GM19324 (cell line): ENCODE data around the gene SIAE.

Source experiments
- ATAC-seq: cut with Tn5 transposase; IDR thresholded peaks from one replicate; pipeline ENCODE4 v1.9.1; 2021; ENCODE audit warnings: mild to moderate bottlenecking, moderate library complexity; ENCODE audit not compliant: unreplicated experiment, low FRiP score

SIAE gene

GRCh38 chr11:124669193-124669592, 4.3 kb downstream of the SIAE start:
- no peak for ATAC-seq

GRCh38 chr11:124667601-124668000, 5.9 kb downstream of the SIAE start:
- no peak for ATAC-seq

GRCh38 chr11:124663861-124664260, 9.7 kb downstream of the SIAE start:
- ATAC-seq: no peak

GRCh38 chr11:124662106-124662505, 11.4 kb downstream of the SIAE start:
- no peak for ATAC-seq

- no peak for ATAC-seq
Observed at GRCh38 chr11:124661553-124661952, 12.0 kb downstream of the SIAE start.

GRCh38 chr11:124658986-124659385, 14.6 kb downstream of the SIAE start:
- ATAC-seq: no peak

- no peak for ATAC-seq
Observed at GRCh38 chr11:124658501-124658900, 15.0 kb downstream of the SIAE start.

GRCh38 chr11:124657904-124658303, 15.6 kb downstream of the SIAE start:
- ATAC-seq: no peak

GRCh38 chr11:124656774-124657630, 16.5 kb downstream of the SIAE start:
- ATAC-seq: no peak

GRCh38 chr11:124648610-124649009, 24.9 kb downstream of the SIAE start:
- ATAC-seq: no peak

GRCh38 chr11:124646148-124646547, 27.4 kb downstream of the SIAE start:
- no peak for ATAC-seq

- ATAC-seq: no peak
Observed at GRCh38 chr11:124644426-124645280, 28.9 kb downstream of the SIAE start.

GRCh38 chr11:124643605-124644425, 29.7 kb downstream of the SIAE start:
- ATAC-seq: no peak

- no peak for ATAC-seq
Observed at GRCh38 chr11:124643042-124643604, 30.4 kb downstream of the SIAE start.

- no peak for ATAC-seq
Observed at GRCh38 chr11:124642628-124643027, 30.9 kb downstream of the SIAE start.

- no peak for ATAC-seq
Observed at GRCh38 chr11:124640666-124641065, 32.9 kb downstream of the SIAE start.

- ATAC-seq: no peak
Observed at GRCh38 chr11:124639186-124639585, 34.4 kb downstream of the SIAE start.

GRCh38 chr11:124638500-124638899, 35.0 kb downstream of the SIAE start:
- no peak for ATAC-seq

GRCh38 chr11:124635932-124636331, 37.6 kb downstream of the SIAE start:
- ATAC-seq: no peak

- no peak for ATAC-seq
Observed at GRCh38 chr11:124633355-124633754, 40.2 kb downstream of the SIAE start.
